CD14-positive monocyte (primary cell): ENCODE data around the gene NOTCH4. TPM values are rescaled to one million over a fixed set of nuclear protein-coding genes. Genes with fewer than 3 reads are reported as not detected.
"Not testable (repeated sequence)": the region's sequence is repeated elsewhere in the genome, so short reads cannot be mapped to it uniquely, and the experiment has no call there.

Experiments used
- DNase-seq, 3 donors: peaks; one replicate each; pipeline ENCODE4 v3.0.0-alpha.2; 2011 to 2022
- H2AFZ ChIP-seq: 2 replicates; pipeline ENCODE4 v1.6.0; 2012; ENCODE audit warnings: mild to moderate bottlenecking, low read depth, low read length, inconsistent platforms; ENCODE audit not compliant: insufficient read depth, poor library complexity, severe bottlenecking
- H3K27ac ChIP-seq, 2 donors: 1 replicate in 1 of 2; 2 replicates in 1 of 2; pipeline ENCODE4 v1.5.1; 2012 to 2013; ENCODE audit warnings: low read length in 2 of 2, control low read depth in 1 of 2, inconsistent platforms in 1 of 2, low read depth in 1 of 2, mild to moderate bottlenecking in 1 of 2
- H3K27me3 ChIP-seq, 2 donors: one replicate each; pipeline versions ENCODE4 v1.6.0 to v1.6.1; 2011 to 2013; ENCODE audit warnings: low read length in 2 of 2; ENCODE audit not compliant: control insufficient read depth in 2 of 2, insufficient read depth in 2 of 2
- H3K36me3 ChIP-seq, 2 donors: replicated peaks in 1 of 2; 1 replicate in 1 of 2; 2 replicates in 1 of 2; pipeline versions ENCODE4 v1.5.1 to v1.6.1; 2012 to 2013; ENCODE audit warnings: low read length in 2 of 2, control low read depth in 1 of 2, inconsistent platforms in 1 of 2, mild to moderate bottlenecking in 1 of 2; ENCODE audit not compliant: insufficient read depth in 2 of 2, control insufficient read depth in 1 of 2
- H3K4me1 ChIP-seq, 2 donors: 1 replicate in 1 of 2; 2 replicates in 1 of 2; pipeline versions ENCODE4 v1.5.1 to v1.6.1; 2012 to 2013; ENCODE audit warnings: low read length in 2 of 2, control low read depth in 1 of 2, inconsistent platforms in 1 of 2, mild to moderate bottlenecking in 1 of 2, moderate library complexity in 1 of 2; ENCODE audit not compliant: insufficient read depth in 2 of 2, control insufficient read depth in 1 of 2
- H3K4me2 ChIP-seq: replicated peaks from 2 replicates; pipeline ENCODE3; 2012; ENCODE audit warnings: low read length, moderate library complexity, mild to moderate bottlenecking; ENCODE audit not compliant: poor library complexity, severe bottlenecking; ENCODE audit errors: extremely low read depth
- H3K4me3 ChIP-seq, 3 experiments: fragments of 200-600 bp in 1 of 3; sonication (generic) in 1 of 3; replicated peaks in 1 of 3; 1 replicate in 2 of 3; 2 replicates in 1 of 3; pipeline ENCODE4 v1.5.1; 2011 to 2013; ENCODE audit warnings: low read length in 3 of 3, mild to moderate bottlenecking in 3 of 3, control low read depth in 2 of 3, low read depth in 2 of 3, inconsistent platforms in 1 of 3, moderate library complexity in 1 of 3
- H3K79me2 ChIP-seq: 2 replicates; pipeline ENCODE4 v1.6.0; 2012; ENCODE audit warnings: mild to moderate bottlenecking, control low read depth, inconsistent platforms, low read length, moderate library complexity; ENCODE audit not compliant: insufficient read depth
- H3K9ac ChIP-seq: 2 replicates; pipeline ENCODE4 v1.6.0; 2017; ENCODE audit warnings: low read length, mild to moderate bottlenecking; ENCODE audit not compliant: insufficient read depth, poor library complexity, severe bottlenecking
- H3K9me3 ChIP-seq, 2 donors: replicated peaks in 1 of 2; 1 replicate in 1 of 2; 2 replicates in 1 of 2; pipeline versions ENCODE4 v1.5.1 to v1.6.1; 2012 to 2013; ENCODE audit warnings: low read length in 2 of 2, control low read depth in 1 of 2; ENCODE audit not compliant: control insufficient read depth in 1 of 2, insufficient read depth in 1 of 2
- H4K20me1 ChIP-seq: 2 replicates; pipeline ENCODE4 v1.6.0; 2012; ENCODE audit warnings: mild to moderate bottlenecking, low read length, control low read depth, moderate library complexity; ENCODE audit not compliant: insufficient read depth
- H3K27ac Mint-ChIP-seq, 7 donors: one replicate each; pipeline ENCODE4 v1.8.0; 2020; ENCODE audit warnings: mild to moderate bottlenecking in 7 of 7, mixed read lengths in 7 of 7, moderate library complexity in 6 of 7, inconsistent platforms in 2 of 7
- H3K27me3 Mint-ChIP-seq, 3 donors: one replicate each; pipeline ENCODE4 v1.8.0; 2021 to 2022; ENCODE audit warnings: low read depth in 3 of 3, mild to moderate bottlenecking in 3 of 3, mixed read lengths in 3 of 3, moderate library complexity in 3 of 3, inconsistent platforms in 1 of 3
- H3K36me3 Mint-ChIP-seq, 2 donors: one replicate each; pipeline ENCODE4 v1.8.0; 2020; ENCODE audit warnings: mixed read lengths in 2 of 2, inconsistent platforms in 1 of 2, mild to moderate bottlenecking in 1 of 2
- H3K4me1 Mint-ChIP-seq: one replicate; pipeline ENCODE4 v1.8.0; 2020; ENCODE audit warnings: mild to moderate bottlenecking, mixed read lengths
- H3K4me3 Mint-ChIP-seq, 2 donors: one replicate each; pipeline ENCODE4 v1.8.0; 2020; ENCODE audit warnings: mild to moderate bottlenecking in 2 of 2, mixed read lengths in 2 of 2, moderate library complexity in 1 of 2
- H3K9me3 Mint-ChIP-seq, 7 donors: one replicate each; pipeline ENCODE4 v1.8.0; 2020 to 2022; ENCODE audit warnings: mixed read lengths in 7 of 7, mild to moderate bottlenecking in 6 of 7, moderate library complexity in 6 of 7, inconsistent platforms in 2 of 7
- CTCF ChIP-seq: fragments of 200-600 bp; IDR thresholded peaks from one replicate; pipeline ENCODE4 v1.8.0; 2022; ENCODE audit warnings: antibody characterized with exemption, mild to moderate bottlenecking
- WGBS: methylation state at CpG from one replicate; pipeline ENCODE4 v1.1.5; 2013; ENCODE audit warnings: missing lambda C conversion rate; ENCODE audit not compliant: insufficient coverage; 5-methylcytosine and 5-hydroxymethylcytosine counted together
- intact Hi-C, 2 donors: fragments of 100-400 bp; cut with micrococcal nuclease; formaldehyde crosslinking; loops; one replicate each; pipeline versions ENCODE4 v1.15.0 to v1.15.1; 2023
- polyA plus RNA-seq, 3 donors: library from polyadenylated mRNA; depleted of rRNA in 1 of 3; unstranded in 2 of 3; stranded (reverse) in 1 of 3; fragments of 300-500 nt in 2 of 3; fragments of >200 nt in 1 of 3; fragmentation: Illumina TruSeq in 2 of 3; gene quantifications; 1 replicate in 2 of 3; 2 replicates in 1 of 3; pipeline ENCODE4 v1.2.3, GENCODE V29; 2012 to 2021

Gene NOTCH4
- polyA plus RNA-seq, 3 donors, result 5.2 to 8.1 (median 6.1) TPM

GRCh38 chr6:32194388-32194787 lies 29.5 kb downstream of the NOTCH4 start:
- Histone ChIP-seq H3K4me2 (peak overlapping the region; percentile 83), H3K4me1 (peaks cover 53 to 62% of the 10 kb centered on the region in 2 donors), H3K27ac (peak overlapping the region in 1 of 2 donors; percentile 95), H3K79me2 (peaks cover 55% of the 10 kb centered on the region), H3K9ac (no peak overlapping the region), H4K20me1 (no peaks in the 10 kb centered on the region), H2AFZ (no peak overlapping the region), H3K27me3 (no peaks in the 10 kb centered on the region), H3K9me3 (no peaks in the 10 kb centered on the region), H3K36me3 (peaks cover 0 to 7% of the 10 kb centered on the region in 2 donors), H3K4me3 (peak overlapping the region in 1 of 3 experiments; percentile 98)
- no peak for TF ChIP-seq CTCF
- peak overlapping the region; percentile 70 to 100 (median 98) for H3K27ac Mint-ChIP-seq
- 93% methylated on average over 3 of the region's 4 CpGs for WGBS
- peaks cover 0 to 3% (median 0%) of the 10 kb centered on the region in 7 donors for H3K9me3 Mint-ChIP-seq
- DNase-seq, result no peak
- H3K4me3 Mint-ChIP-seq, result no peak overlapping the region
- H3K36me3 Mint-ChIP-seq, result peaks cover 6 to 13% of the 10 kb centered on the region in 2 donors
- intact Hi-C loops, result loop anchor here (2.0 to 5.0 kb wide), 3 partner anchors 16 to 64 kb away; partner anchors contain the start of genes FKBPL (in 2 of the 2) and RNF5 (in 1 of the 2)
- peaks cover 0 to 5% (median 2%) of the 10 kb centered on the region in 3 donors for H3K27me3 Mint-ChIP-seq
- H3K4me1 Mint-ChIP-seq, result peaks cover 56% of the 10 kb centered on the region

- not testable (repeated sequence) for DNase-seq, H3K9me3 ChIP-seq, H3K27me3 Mint-ChIP-seq, H3K27me3 ChIP-seq, H4K20me1 ChIP-seq, H3K9me3 Mint-ChIP-seq
- H3K4me3 Mint-ChIP-seq, result peak overlapping the region; percentile 96 to 98
- H3K4me1 Mint-ChIP-seq, result peaks cover 67% of the 10 kb centered on the region
- intact Hi-C loops, result loop anchor here in 1 of 2 donors (5.0 kb wide), 1 partner anchor 61 kb away; the partner anchor contains the start of gene FKBPL
- peaks cover 65 to 75% of the 10 kb centered on the region in 2 donors for H3K4me1 ChIP-seq
- H3K36me3 ChIP-seq, result peaks cover 1 to 12% of the 10 kb centered on the region in 2 donors
- H3K27ac Mint-ChIP-seq, result peak overlapping the region; percentile 96 to 99 (median 98)
- peak overlapping the region; percentile 84 for H3K9ac ChIP-seq
- H2AFZ ChIP-seq, result peak overlapping the region; percentile 66
- peak overlapping the region; percentile 74 to 98 (median 81) for H3K4me3 ChIP-seq
- H3K4me2 ChIP-seq, result peak overlapping the region; percentile 100
- H3K27ac ChIP-seq, result peak overlapping the region; percentile 89 to 95
- no CpG with 5 or more reads among the region's 13 CpGs for WGBS
- H3K36me3 Mint-ChIP-seq, result peaks cover 13 to 23% of the 10 kb centered on the region in 2 donors
- peaks cover 68% of the 10 kb centered on the region for H3K79me2 ChIP-seq
Measured at GRCh38 chr6:32193096-32193495, 30.8 kb downstream of the NOTCH4 start.
